Ureter (tissue), 1 donor: ENCODE measurements around the gene SRP72. TPM values are rescaled to one million over a fixed set of nuclear protein-coding genes. Genes with fewer than 3 reads are reported as not detected.
"Not testable (repeated sequence)": the region's sequence is repeated elsewhere in the genome, so short reads cannot be mapped to it uniquely, and the experiment has no call there.

Experiments used
- DNase-seq: peaks from one replicate; pipeline ENCODE4 v3.0.0-alpha.2; 2020; ENCODE audit warnings: low spot score
- total RNA-seq: library from RNA; stranded (reverse); gene quantifications from one replicate; pipeline ENCODE4 v1.2.4, GENCODE V29; 2023
- donor health status: DM: yes; HTN: yes; CAD: no.

Gene SRP72, protein sequence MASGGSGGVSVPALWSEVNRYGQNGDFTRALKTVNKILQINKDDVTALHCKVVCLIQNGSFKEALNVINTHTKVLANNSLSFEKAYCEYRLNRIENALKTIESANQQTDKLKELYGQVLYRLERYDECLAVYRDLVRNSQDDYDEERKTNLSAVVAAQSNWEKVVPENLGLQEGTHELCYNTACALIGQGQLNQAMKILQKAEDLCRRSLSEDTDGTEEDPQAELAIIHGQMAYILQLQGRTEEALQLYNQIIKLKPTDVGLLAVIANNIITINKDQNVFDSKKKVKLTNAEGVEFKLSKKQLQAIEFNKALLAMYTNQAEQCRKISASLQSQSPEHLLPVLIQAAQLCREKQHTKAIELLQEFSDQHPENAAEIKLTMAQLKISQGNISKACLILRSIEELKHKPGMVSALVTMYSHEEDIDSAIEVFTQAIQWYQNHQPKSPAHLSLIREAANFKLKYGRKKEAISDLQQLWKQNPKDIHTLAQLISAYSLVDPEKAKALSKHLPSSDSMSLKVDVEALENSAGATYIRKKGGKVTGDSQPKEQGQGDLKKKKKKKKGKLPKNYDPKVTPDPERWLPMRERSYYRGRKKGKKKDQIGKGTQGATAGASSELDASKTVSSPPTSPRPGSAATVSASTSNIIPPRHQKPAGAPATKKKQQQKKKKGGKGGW
- total RNA-seq: 108 TPM

DNA sequence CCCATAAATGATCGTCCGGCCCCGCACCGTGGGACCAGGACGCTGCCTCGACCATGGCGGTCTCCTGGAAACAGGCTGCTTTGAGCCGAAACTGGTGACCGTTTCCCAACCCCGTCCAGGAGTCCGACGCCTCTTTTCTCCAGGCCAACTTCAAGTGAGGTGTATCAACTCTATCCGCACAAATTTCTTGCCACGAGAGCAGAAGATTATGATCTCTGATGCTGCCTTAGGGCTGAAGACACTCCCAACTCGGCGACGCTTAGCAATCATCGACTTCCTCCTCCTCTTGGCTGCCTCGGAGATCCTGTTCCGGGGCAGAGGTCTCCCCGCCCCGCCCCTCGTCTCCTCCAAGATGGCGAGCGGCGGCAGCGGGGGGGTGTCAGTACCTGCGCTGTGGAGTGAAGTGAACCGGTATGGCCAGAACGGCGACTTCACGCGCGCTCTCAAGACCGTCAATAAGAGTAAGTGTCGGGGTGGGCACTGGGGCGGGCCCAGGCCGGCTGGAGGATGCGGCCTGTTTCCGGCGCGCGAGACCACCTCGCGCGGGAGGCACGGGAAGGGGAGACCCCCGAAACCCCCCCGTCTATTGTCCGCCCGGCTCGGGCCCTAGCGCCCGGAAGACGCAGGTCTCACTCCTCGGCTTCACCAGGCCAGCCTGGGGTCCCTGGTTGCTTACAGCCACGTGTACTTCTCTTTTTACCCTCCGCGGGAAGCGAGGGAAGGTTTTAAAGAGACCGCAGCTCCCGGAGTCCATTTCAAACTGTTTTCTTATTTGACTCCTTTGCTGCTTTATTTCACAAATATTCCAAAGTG lies at the start of gene SRP72:
TSS of gene SRP72 (plus strand) at position 334 of the 813 bp plus-strand sequence. CDS start at position 353, 19 bp downstream.
- DNase-seq: peak; percentile 92

- DNase-seq: no peak
These were observed 43.2 kb upstream of the SRP72 start for GRCh38 chr4:56424176-56424575.

GRCh38 chr4:56424697-56425514 lies 42.5 kb upstream of the SRP72 start:
- no peak for DNase-seq

DNA sequence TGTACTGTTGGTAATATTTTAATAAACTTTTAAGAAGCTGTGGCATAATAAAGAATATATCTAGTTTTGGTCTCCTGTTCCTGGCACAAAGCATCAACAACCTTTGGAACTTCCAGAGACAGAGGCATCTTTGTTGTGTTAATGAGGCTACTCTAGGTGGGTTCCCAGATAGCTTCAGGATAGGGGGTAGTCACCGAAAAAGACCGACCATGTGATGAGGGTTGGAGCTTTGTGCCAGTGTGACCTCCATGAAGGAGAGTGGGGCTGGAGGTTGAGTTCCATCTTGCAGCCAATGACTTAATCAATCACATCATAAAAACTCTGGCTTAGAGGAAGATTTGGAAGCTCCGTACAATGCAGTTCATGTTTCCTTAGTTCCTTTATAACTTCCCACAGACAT lies 41.9 kb upstream of the SRP72 start:
- DNase-seq: no peak

DNA sequence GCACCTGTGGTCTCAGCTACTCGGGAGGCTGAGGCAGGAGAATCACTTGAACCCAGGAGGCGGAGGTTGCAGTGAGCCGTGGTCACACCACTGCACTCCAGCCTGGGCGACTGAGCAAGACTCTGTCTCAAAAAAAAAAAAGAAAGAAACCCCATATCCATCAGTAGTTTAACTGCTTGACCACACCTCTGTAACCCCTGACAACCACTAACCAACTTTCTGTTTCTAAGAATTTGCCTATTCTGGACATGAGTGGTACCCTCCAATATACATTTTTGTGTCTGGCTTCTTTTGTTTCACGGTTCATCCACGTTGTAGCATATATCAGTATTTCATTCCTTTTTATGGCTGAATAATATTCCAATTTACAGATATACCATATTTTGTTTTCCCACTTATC lies 41.1 kb upstream of the SRP72 start:
- no peak for DNase-seq

DNA sequence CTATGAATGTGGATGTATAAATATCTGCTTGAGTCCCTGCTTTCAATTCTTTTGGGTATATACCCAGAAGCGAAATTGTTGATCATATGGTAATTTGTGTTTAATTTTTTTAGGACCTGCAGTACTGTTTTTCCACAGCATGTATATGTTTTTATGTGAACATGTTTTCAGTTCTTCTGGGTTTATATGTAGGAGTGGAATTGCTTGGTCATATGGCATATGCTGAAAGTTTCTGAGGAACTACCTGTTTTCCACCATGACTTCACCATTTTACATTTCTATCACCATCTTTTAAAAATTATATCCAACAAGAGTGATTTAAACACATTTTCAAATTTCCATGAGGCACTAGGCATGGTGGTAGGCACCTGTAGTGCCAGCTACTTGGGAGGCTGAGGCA lies 40.2 kb upstream of the SRP72 start:
- no peak for DNase-seq

DNA sequence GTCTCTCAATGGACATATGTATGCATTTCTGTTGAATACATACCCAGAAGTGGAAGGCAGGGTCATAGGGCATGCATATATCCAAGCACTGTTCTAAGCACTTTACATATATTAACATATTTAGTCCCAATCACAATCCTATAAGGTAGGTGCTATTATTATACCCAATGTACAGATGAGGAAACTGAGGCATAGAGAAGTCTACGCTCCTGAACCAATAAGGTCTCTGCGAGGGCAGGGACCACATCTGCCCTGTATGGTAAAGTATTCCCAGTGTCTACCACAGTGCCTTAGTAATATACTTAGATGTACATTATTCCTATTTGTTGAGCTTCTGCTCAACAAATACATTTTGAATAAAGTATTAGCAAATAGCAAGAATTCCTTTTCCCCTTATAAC lies 37.2 kb upstream of the SRP72 start:
- no peak for DNase-seq

DNA sequence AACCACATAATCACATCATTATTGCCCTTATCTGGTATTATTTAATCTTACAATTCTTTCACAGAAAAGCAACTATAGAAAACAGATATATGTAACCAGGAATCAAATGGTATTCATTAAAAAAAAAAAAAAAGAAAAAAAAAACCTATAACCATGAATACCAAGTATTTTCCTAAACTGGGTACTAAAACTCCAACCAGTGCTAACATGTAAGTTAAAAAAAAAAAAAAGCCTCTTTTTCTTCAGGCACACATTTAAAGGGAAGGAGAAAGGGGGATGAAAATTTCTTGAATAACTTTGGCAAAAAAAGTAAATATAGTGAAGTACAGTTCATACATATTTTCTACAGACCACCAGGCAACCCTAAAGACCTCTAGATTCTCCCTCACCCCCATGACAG lies 34.1 kb upstream of the SRP72 start:
- DNase-seq: no peak

DNA sequence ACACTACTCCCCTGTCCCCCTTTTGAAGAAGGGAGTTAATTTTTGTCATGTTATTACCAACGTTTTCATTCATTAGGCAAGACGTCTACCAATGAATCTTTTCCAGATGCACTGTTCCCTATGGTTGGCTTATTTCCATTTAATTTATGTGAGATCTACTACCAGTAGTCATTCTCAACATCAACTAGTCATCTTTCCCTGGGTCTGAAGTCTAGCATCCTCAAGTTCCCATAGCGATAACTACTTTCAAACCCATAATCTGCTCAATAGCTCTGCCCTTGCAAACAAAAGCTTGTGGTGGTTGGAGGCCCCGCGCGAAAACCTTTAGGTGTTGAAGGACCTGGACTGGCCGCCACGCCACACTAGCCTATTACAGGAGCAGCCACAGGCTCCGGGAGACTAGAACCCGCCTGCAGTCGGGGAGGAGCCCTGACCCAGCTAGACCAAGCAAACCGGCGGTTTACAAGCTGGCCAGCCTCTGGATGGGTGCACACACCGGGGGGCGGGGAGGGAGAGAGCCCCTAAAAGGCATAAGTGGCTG lies 32.7 kb upstream of the SRP72 start:
- DNase-seq: peak; percentile 55

DNA sequence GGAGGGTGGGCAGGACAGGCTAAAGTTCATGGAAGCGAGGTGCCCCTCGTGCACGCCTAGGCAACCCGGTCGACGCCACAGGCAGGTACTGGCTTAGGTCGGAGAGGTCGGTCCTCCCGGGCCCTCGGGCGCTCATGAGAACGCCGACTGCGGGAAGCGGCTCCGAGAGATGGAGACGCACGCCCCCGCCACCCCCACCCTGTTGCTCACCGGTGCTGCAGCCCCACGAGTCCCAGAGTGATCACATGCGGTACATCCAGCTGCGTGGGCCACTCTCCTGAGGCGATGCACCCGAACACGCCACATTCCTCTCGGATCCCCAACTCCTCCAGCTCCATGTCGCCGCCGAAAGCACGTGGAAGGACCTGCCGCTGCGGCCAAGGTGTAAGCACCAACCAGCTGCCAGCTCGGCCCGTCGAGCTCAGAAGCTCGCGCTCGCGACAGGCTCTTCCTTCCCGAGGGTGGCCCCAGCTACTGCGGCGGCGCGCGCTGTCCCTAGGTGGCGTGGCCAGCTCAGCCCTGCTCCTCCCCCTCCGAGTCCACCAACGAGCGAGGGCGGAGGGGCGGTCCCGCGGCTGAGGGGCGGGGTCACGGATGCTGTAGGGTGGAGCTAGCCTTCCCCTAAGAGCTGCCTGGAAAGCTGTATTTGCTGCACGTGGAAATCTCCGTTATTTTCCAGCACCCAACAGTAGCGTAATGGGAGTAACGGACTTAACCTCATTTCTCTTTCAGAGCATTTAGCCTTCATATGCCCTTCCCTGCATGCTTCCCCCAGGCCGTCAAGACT lies 32.1 kb upstream of the SRP72 start, which contains the start of gene PPAT:
TSS of gene PPAT (minus strand) at position 476 of the 787 bp plus-strand sequence. CDS start at position 338, 138 bp downstream.
- DNase-seq: peak; percentile 99

GRCh38 chr4:56438766-56439165 lies 28.7 kb upstream of the SRP72 start:
- no peak for DNase-seq

DNA sequence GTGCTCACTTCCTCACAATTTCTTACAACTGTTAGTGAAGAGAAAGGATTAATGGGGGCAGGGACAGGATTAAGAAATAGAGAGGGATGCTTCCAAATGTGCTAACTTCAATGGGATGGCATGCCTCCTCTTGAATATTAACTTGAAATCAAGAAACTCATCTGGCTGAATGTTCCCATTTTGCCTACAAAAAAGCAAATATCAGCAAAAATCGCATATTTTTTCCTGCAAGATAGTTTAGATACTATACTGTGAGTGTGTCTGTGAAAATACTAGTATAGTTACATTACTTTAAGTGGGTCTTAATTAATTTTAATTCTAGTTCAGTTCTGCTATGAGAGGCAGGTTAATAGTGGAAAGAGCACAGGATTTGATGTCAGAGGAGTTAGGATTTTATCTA lies 26.4 kb upstream of the SRP72 start:
- no peak for DNase-seq

- DNase-seq: no peak
These were observed 22.7 kb upstream of the SRP72 start for GRCh38 chr4:56444719-56445118.

GRCh38 chr4:56445699-56446098 lies 21.7 kb upstream of the SRP72 start:
- no peak for DNase-seq

DNA sequence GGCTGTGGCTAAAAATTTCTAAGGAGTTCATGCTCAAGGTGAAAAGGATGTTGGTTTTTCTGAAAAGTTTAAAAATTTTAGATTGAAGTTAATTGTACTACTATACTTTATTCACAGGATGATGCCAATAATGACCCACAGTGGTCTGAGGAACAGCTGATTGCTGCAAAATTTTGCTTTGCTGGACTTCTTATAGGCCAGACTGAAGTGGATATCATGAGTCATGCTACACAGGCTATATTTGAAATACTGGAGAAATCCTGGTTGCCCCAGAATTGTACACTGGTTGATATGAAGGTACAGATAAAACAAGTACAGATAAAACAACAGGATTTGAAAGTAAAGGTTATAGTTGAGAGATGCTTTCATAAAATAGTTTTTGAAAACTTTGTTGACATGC lies 19.1 kb upstream of the SRP72 start:
- no peak for DNase-seq

DNA sequence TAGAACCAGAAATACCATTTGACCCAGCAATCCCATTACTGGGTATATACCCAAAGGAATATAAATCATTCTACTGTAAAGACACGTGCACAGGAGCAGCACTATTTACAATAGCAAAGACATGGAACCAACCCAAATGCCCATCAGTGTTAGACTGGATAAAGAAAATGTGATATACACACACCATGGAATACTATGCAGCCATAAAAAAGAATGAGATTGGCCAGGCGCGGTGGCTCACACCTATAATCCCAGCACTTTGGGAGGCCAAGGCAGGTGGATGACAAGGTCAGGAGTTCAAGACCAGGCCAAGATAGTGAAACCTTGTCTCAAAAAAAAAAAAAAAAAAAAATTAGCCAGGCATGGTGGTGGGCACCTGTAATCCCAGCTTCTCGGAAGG lies 17.9 kb upstream of the SRP72 start:
- DNase-seq: not testable (repeated sequence)

DNA sequence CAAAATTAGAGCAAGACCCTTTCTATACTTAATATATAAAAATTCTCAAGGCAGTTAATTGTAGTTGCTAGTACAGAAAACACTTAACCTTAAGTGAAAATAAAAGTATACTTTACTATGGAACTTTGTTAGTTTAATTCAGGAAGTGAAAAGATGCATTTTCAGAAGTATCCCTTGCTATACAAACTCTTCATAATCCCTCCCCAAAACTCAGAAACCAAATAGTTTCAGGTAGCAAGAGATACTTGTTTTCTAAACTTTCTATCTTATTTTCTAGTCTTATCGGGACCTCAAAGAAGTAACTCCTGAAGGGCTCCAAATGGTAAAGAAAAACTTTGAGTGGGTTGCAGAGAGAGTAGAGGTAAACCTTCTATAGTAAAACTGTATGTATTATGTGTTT lies 17.1 kb upstream of the SRP72 start:
- no peak for DNase-seq

DNA sequence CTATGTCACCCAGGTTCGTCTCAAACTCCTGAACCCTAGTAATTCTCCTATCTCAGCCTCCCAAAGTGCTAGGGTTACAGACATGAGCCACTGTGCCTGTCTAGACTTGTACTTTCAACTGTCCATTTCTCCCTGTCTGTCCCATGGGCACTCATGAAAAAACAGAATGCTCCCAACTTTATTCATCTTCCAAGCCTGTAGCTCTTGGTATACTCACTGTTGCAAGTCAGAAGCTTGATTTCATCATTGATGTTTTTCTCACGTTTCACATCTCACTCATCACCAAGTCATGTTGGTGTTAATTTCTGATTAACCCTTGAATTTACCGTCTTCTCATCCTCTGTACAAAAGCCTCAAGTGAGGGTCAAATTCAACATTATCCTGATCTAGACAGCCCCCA lies 7.3 kb upstream of the SRP72 start:
- DNase-seq: no peak

GRCh38 chr4:56462157-56462556 lies 5.3 kb upstream of the SRP72 start:
- DNase-seq: no peak

- no peak for DNase-seq
These were observed 3.7 kb upstream of the SRP72 start for GRCh38 chr4:56463711-56464110.
